GM21529 (cell line): ENCODE results near the gene ACTL10.
A peak's percentile ranks its signal among the peaks of the same experiment; 100 is the strongest.

ENCODE experiments used
- ATAC-seq: cut with Tn5 transposase; IDR thresholded peaks from one replicate; pipeline ENCODE4 v1.9.1; 2021; ENCODE audit not compliant: unreplicated experiment

ACTL10 gene

GRCh38 chr20:33676121-33676520 is 9.4 kb downstream of the ACTL10 start:
- no peak for ATAC-seq

- ATAC-seq = no peak
Observed at GRCh38 chr20:33676652-33677645, 10.2 kb downstream of the ACTL10 start.

- no peak for ATAC-seq
Observed at GRCh38 chr20:33677991-33678702, 11.4 kb downstream of the ACTL10 start.

- ATAC-seq = peak; percentile 60
Observed at GRCh38 chr20:33679758-33680485, 13.2 kb downstream of the ACTL10 start.

GRCh38 chr20:33680686-33681085 is 13.9 kb downstream of the ACTL10 start:
- ATAC-seq = no peak

DNA sequence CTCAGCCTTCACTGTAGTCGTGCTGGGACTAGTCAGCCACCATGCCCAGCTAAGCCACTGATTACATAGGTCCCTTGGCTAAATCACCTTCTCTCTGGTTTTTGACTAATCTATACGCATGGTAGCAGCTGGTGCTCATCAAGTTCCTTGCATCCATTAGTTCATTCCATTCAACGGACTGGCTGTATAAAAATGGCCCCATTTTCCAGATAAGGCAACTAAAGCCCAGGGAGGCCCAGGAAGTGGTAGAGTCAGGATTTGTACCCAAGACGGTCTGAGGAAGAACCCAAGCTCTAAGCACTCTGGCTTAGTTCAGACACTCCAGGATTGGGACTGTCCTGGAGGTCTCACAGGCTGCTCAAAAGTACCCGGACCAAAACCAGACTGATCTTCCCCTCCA is 14.5 kb downstream of the ACTL10 start:
- no peak for ATAC-seq

GRCh38 chr20:33681728-33682353 is 15.1 kb downstream of the ACTL10 start:
- no peak for ATAC-seq

GRCh38 chr20:33684533-33685327 is 18.0 kb downstream of the ACTL10 start:
- no peak for ATAC-seq

- ATAC-seq = peak; percentile 46
Observed at GRCh38 chr20:33685328-33686099, 18.8 kb downstream of the ACTL10 start.

DNA sequence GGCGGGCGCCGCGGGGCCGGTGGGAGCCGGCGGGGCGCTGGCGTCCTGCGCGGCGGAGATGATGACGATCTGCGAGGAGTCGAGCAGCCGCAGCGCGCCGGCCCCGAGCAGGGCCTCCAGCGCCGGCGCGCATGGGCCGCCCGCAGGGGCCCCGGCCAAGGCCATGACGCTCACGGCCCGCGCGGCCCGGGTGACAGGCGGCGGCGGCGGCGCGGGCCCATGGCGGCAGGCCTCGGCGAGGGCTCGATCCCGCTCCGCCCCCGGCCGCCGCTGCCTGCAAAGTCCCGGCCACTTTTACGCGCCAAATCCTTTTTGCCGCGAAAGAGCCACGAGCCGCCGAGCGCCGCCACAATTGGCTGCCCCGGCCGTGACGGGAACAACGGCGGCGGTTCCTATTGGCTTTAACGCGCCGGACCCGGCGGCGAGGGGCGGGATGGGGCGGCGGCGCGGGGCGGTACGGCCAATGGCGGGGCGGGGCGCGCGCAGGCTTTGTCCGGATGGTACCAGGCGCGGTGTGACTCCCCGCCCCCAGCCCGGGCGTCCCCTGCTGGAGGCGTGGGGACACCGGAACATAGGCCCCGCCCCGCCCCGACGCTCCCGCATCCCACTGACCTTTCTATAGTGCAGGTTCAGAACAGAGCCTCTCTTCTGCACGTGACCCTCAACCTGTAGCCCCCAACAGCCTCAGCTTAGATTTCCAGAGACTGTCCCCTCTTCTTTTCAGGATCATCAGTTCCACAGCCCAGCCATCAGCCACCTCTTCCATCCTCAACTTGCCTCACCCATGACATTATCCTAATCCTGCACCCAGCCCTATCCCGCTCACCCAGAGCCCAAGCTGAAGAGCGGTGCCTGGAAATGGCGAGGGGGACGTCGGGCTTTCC is 19.6 kb downstream of the ACTL10 start, which contains the start of gene E2F1:
TSS of gene E2F1 (minus strand) at position 286 of the 884 bp plus-strand sequence. CDS start at position 165, 121 bp downstream.
- ATAC-seq = peak; percentile 79

DNA sequence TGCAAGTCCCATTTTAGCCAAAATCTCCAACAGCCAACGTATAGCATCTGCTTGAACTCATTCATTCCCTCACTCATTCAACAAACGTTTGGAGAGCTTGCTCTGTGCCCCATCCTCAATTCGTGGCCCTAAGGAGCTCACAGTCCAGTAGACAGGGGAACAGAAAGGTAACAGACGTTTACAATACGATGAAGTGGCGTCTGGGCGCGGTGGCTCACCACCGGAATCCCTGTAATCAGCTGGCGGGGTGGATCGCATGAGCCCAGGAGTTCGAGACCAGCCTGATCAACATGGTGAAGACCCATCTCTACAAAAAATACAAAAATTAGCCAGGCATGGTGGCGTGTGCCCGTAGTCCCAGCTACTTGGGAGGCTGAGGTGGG is 20.2 kb downstream of the ACTL10 start:
- ATAC-seq = no peak

- ATAC-seq = no peak
Observed at GRCh38 chr20:33687370-33687915, 20.7 kb downstream of the ACTL10 start.

- ATAC-seq = no peak
Observed at GRCh38 chr20:33687993-33688937, 21.5 kb downstream of the ACTL10 start.

DNA sequence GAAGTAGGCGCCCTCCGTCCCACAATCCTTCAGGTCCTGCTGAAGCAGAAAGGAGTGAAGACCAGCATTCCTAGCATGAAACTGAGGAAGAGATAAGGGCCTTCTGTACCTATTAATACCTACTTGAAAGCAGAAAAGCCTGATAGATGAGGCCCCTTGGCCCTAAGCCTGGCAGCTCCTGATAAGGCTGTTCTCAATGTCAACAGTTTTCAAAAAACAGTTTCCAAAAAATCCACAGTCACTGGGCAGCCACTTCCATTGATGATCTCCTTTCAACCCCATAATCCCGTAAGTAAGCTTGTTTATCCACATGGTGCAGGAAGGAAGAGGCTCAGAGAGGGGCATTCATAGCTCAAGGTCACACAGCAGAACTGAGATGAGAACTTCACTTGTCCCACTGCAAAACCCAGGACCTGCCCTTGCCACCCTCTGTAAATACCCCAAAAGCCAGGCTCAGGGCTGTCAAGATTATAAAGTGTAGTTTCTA is 22.2 kb downstream of the ACTL10 start:
- ATAC-seq = no peak

DNA sequence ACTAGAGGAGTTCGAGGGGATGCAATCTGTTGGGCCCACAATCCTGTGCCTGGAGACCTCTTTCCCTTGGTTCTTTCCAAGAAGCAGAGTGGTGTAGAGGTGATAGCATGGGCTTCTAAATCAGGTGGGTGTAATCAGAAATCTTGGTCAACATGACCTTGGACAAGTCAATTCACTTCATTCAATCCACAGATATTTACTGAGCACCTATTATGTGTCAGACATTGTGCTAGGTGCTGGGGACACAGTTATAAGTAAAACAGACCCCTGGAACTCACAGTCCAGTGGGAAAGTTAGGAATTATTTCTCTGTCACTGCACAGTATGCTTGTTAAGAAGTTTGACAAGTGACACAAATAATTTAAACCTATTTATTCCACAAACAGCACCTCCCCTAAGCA is 22.8 kb downstream of the ACTL10 start:
- no peak for ATAC-seq

- ATAC-seq = no peak
Observed at GRCh38 chr20:33689973-33690372, 23.2 kb downstream of the ACTL10 start.

GRCh38 chr20:33693289-33693688 is 26.5 kb downstream of the ACTL10 start:
- no peak for ATAC-seq
